ENCODE data around the gene SF3B6. TPM values are rescaled to one million over a fixed set of nuclear protein-coding genes. Genes with fewer than 3 reads are reported as not detected.

SF3B6 gene
- total and polyA plus RNA-seq, 2 of the 4 experiments (the other 2 are of a cell fraction) = 143 to 191 TPM

GRCh38 chr2:24075915-24076848 lies at the start of gene SF3B6 (continued):
- TF ChIP-seq, protein P1, sequence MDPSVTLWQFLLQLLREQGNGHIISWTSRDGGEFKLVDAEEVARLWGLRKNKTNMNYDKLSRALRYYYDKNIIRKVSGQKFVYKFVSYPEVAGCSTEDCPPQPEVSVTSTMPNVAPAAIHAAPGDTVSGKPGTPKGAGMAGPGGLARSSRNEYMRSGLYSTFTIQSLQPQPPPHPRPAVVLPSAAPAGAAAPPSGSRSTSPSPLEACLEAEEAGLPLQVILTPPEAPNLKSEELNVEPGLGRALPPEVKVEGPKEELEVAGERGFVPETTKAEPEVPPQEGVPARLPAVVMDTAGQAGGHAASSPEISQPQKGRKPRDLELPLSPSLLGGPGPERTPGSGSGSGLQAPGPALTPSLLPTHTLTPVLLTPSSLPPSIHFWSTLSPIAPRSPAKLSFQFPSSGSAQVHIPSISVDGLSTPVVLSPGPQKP (IDR thresholded peaks at IDR 0.05; ENCODE audit: borderline replicate concordance, low read depth, low read length) = peak; percentile 77; the same call in 1 of the 2 replicates
- TF ChIP-seq RAD21 (IDR thresholded peaks at IDR 0.05; ENCODE audit: low read length) = no peak
- TF ChIP-seq FOS (IDR thresholded peaks at IDR 0.05; ENCODE audit: low read depth, low read length) = 0 out of 2 replicates have a peak, but pooled peaks have one; percentile 25
- no peak for TF ChIP-seq RFX5 (IDR thresholded peaks at IDR 0.05; ENCODE audit: low read depth, low read length)
- TF ChIP-seq POLR2A (IDR thresholded peaks at IDR 0.05; ENCODE audit: low read depth, low read length) = peak; percentile 59; the same call in 1 of the 2 replicates
- peak; percentile 73 for TF ChIP-seq MAFK (IDR thresholded peaks at IDR 0.05; ENCODE audit: low read depth, low read length)
